ENCODE results near the gene CCDC88B.
A peak's percentile ranks its signal among the peaks of the same experiment; 100 is the strongest.

DNA sequence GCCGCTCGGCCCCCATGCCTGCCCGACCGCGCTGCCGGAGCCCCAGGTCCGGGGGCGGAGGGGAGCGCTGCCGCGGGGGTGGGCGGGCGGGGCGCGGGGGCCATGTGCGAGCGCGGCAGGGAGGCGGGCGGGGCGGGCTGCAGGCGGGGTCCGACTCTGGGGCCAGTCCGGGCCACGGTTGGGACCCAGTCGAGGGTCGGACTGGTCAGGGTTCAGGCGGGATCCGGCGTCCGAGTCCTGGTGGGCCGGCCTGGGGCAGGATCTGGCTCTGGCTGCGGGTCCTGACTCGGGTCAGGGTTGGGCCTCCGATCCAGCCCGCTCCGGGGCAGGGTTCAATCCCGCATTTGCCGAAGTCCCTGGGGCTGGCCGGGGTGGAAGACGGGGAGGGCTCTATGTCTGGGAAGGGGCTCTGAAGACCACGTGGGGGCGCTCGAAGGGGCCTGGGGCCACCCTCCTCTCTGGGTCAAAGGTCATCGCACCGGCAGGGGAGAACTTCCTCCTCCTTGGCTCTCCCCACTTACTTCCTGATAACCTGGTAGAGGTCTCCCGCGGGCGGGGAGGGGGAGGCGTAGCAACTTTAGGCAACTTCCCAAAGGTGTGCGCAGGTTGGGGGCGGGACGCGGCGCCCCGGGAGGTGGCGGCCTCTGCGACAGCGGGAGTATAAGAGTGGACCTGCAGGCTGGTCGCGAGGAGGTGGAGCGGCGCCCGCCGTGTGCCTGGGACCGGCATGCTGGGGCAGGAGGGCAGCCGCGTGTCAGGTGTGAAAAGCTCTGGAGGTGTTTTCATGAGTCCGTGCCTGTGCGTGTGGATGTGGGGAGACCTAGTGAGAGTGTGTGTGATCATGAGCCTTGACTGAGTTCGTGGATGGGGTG, 34.1 kb upstream of the CCDC88B start:
- TF ChIP-seq, protein P1, sequence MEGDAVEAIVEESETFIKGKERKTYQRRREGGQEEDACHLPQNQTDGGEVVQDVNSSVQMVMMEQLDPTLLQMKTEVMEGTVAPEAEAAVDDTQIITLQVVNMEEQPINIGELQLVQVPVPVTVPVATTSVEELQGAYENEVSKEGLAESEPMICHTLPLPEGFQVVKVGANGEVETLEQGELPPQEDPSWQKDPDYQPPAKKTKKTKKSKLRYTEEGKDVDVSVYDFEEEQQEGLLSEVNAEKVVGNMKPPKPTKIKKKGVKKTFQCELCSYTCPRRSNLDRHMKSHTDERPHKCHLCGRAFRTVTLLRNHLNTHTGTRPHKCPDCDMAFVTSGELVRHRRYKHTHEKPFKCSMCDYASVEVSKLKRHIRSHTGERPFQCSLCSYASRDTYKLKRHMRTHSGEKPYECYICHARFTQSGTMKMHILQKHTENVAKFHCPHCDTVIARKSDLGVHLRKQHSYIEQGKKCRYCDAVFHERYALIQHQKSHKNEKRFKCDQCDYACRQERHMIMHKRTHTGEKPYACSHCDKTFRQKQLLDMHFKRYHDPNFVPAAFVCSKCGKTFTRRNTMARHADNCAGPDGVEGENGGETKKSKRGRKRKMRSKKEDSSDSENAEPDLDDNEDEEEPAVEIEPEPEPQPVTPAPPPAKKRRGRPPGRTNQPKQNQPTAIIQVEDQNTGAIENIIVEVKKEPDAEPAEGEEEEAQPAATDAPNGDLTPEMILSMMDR (IDR thresholded peaks at IDR 0.05; ENCODE audit: control extremely low read depth in 1 of 3, insufficient read depth in 1 of 3, low read depth in 1 of 3, low read length in 3 of 3): peak in 2 of 3 experiments; percentile 50 to 52; a peak in 3 of 4 replicates
- TF ChIP-seq EP300 (IDR thresholded peaks at IDR 0.05; ENCODE audit: borderline replicate concordance in 1 of 2, low read depth in 2 of 2, low read length in 2 of 2) (no peak), BRCA1 (IDR thresholded peaks at IDR 0.05; ENCODE audit: low read depth, low read length) (no peak), POLR2AphosphoS5 (IDR thresholded peaks at IDR 0.05; ENCODE audit: low read depth, low read length) (0 out of 2 replicates have a peak, but pooled peaks have one; percentile 38), FOSL1 (IDR thresholded peaks at IDR 0.05; ENCODE audit: insufficient read depth, low read depth, low read length) (no peak), CREB1 (IDR thresholded peaks at IDR 0.05) (no peak), EZH2 (IDR thresholded peaks at IDR 0.05; ENCODE audit: low read depth, low read length, severe bottlenecking) (no peak), TCF12 (IDR thresholded peaks at IDR 0.05; ENCODE audit: low read depth, low read length) (no peak), POLR2A (IDR thresholded peaks at IDR 0.05; ENCODE audit: control extremely low read depth in 1 of 2, low read depth in 2 of 2, low read length in 2 of 2) (0 out of 3 replicates have a peak, but pooled peaks of 1 of the 2 experiments have one; percentile 37), YY1 (IDR thresholded peaks at IDR 0.05; ENCODE audit: low read depth, low read length) (0 out of 2 replicates have a peak, but pooled peaks have one; percentile 35)
- TF ChIP-seq, protein P2, sequence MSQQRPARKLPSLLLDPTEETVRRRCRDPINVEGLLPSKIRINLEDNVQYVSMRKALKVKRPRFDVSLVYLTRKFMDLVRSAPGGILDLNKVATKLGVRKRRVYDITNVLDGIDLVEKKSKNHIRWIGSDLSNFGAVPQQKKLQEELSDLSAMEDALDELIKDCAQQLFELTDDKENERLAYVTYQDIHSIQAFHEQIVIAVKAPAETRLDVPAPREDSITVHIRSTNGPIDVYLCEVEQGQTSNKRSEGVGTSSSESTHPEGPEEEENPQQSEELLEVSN (IDR thresholded peaks at IDR 0.05): no peak
- TF ChIP-seq, protein P3, sequence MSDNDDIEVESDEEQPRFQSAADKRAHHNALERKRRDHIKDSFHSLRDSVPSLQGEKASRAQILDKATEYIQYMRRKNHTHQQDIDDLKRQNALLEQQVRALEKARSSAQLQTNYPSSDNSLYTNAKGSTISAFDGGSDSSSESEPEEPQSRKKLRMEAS (IDR thresholded peaks at IDR 0.05): peak; percentile 55; the same call in 1 of the 2 replicates
- TF ChIP-seq, protein P4, sequence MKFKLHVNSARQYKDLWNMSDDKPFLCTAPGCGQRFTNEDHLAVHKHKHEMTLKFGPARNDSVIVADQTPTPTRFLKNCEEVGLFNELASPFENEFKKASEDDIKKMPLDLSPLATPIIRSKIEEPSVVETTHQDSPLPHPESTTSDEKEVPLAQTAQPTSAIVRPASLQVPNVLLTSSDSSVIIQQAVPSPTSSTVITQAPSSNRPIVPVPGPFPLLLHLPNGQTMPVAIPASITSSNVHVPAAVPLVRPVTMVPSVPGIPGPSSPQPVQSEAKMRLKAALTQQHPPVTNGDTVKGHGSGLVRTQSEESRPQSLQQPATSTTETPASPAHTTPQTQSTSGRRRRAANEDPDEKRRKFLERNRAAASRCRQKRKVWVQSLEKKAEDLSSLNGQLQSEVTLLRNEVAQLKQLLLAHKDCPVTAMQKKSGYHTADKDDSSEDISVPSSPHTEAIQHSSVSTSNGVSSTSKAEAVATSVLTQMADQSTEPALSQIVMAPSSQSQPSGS (IDR thresholded peaks at IDR 0.05; ENCODE audit: low read length): no peak

Data from H1 (cell line).